Measurements from ENCODE around the gene MAPRE3.
A peak's percentile ranks its signal among the peaks of the same experiment; 100 is the strongest.

MAPRE3 gene

DNA sequence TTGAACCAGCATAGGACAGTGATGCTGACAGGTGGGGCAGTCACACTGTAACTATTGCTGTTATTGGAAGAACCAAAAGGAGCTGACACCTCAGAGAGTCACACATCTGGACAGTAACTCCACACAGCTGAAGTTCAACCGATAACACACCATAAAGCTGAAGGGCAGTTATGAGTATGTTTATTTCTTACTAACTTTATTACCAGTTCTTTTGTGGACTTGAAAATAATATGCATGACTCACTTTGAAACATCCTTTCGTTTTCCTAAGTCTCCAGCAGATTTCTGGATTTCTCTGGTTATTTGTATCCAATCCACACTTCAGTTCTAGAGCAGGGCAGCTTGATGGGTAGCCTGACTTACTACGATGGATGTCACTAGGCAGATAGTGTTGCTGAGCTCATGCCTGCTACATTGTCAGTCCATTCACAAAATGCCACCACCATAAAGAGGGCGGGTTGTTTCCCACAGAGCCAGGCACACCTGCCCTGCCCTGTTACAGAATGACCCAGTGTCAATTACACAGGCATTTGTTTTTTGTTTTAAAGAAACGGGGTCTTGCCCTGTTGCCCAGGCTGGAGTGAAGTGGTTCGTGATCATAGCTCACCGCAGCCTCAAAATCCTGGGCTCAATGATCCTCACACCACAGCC, 72.7 kb downstream of the MAPRE3 start:
- Histone ChIP-seq H3K4me1 (ENCODE audit: low read length) (peaks cover 41% of the 10 kb centered on the region), H3K36me3 (replicated peaks; ENCODE audit: low read depth, low read length) (peaks cover 54% of the 10 kb centered on the region), H3K27me3 (ENCODE audit: low read depth, low read length) (no peaks in the 10 kb centered on the region), H3K4me2 (ENCODE audit: low read length) (peak overlapping the region; percentile 81), H3K4me3 (ENCODE audit: low read length) (peak overlapping the region; percentile 57), H3K9ac (ENCODE audit: low read length) (no peak overlapping the region), H4K20me1 (ENCODE audit: insufficient read depth, low read length) (no peaks in the 10 kb centered on the region), H3K9me3 (ENCODE audit: insufficient read depth, low read length) (peaks cover 5% of the 10 kb centered on the region; the same call in 1 of the 2 replicates), H3K27ac (ENCODE audit: low read length) (peak overlapping the region; percentile 99), H2AFZ (ENCODE audit: low read depth, low read length) (no peak overlapping the region), H3K79me2 (ENCODE audit: low read length) (no peaks in the 10 kb centered on the region)
- TF ChIP-seq, protein P1, sequence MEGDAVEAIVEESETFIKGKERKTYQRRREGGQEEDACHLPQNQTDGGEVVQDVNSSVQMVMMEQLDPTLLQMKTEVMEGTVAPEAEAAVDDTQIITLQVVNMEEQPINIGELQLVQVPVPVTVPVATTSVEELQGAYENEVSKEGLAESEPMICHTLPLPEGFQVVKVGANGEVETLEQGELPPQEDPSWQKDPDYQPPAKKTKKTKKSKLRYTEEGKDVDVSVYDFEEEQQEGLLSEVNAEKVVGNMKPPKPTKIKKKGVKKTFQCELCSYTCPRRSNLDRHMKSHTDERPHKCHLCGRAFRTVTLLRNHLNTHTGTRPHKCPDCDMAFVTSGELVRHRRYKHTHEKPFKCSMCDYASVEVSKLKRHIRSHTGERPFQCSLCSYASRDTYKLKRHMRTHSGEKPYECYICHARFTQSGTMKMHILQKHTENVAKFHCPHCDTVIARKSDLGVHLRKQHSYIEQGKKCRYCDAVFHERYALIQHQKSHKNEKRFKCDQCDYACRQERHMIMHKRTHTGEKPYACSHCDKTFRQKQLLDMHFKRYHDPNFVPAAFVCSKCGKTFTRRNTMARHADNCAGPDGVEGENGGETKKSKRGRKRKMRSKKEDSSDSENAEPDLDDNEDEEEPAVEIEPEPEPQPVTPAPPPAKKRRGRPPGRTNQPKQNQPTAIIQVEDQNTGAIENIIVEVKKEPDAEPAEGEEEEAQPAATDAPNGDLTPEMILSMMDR (IDR thresholded peaks at IDR 0.05; ENCODE audit: low read depth, low read length): no peak
- no peak for TF ChIP-seq EZH2phosphoT487 (IDR thresholded peaks at IDR 0.05; ENCODE audit: low read depth)

DNA sequence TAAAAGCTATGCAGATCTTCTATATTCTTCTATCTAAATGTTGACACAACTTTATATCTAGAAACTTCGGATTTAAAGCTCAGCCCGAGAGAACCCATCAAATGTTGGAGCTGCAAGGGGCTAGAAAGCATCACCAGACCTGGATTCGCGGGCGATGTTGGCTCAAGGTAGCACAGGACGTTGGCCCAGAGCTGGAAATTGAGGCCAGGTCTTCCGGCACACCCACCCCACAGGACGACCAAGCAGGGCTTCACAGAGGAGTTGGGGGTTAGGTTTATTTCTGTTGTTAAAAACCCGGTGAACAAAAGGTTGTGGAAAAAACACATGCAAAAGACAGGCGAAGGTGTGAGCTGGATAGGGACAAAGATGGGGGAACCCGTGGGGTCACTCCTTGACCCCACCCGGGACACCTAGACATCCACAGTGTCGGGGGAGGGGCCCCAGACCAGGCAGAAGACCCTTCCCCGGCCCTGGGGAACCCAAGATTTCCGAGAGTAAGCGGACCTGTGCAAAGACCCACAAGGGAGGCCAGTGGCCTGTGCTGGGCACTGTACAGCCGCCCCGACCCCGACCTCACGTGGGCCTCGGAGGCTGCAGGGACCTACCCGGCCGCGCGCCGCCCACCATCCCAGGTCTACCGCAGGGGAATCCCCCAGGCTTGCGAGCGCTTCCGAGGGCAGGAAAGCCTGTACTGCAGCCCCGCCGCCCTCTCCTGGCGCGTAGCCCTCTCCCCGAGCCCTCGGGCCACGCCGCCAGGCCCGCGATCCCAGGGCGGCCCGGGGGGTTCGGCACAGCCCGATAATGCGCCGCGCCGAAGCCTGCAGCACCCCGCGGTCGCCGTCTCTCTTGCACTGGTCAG, 79.2 kb downstream of the MAPRE3 start:
- Histone ChIP-seq H4K20me1 (ENCODE audit: insufficient read depth, low read length) (no peaks in the 10 kb centered on the region), H3K27me3 (ENCODE audit: low read depth, low read length) (no peaks in the 10 kb centered on the region), H3K4me3 (ENCODE audit: low read length) (peak overlapping the region; percentile 91), H3K27ac (ENCODE audit: low read length) (peak overlapping the region; percentile 95), H3K9ac (ENCODE audit: low read length) (peak overlapping the region; percentile 96), H3K4me1 (ENCODE audit: low read length) (peaks cover 14% of the 10 kb centered on the region), H3K4me2 (ENCODE audit: low read length) (peak overlapping the region; percentile 93), H2AFZ (ENCODE audit: low read depth, low read length) (peak overlapping the region; percentile 77), H3K36me3 (replicated peaks; ENCODE audit: low read depth, low read length) (peaks cover 3% of the 10 kb centered on the region), H3K79me2 (ENCODE audit: low read length) (no peaks in the 10 kb centered on the region), H3K9me3 (ENCODE audit: insufficient read depth, low read length) (no peaks in the 10 kb centered on the region)
- TF ChIP-seq, protein P1 (IDR thresholded peaks at IDR 0.05; ENCODE audit: low read depth, low read length): no peak
- no peak for TF ChIP-seq EZH2phosphoT487 (IDR thresholded peaks at IDR 0.05; ENCODE audit: low read depth)

DNA sequence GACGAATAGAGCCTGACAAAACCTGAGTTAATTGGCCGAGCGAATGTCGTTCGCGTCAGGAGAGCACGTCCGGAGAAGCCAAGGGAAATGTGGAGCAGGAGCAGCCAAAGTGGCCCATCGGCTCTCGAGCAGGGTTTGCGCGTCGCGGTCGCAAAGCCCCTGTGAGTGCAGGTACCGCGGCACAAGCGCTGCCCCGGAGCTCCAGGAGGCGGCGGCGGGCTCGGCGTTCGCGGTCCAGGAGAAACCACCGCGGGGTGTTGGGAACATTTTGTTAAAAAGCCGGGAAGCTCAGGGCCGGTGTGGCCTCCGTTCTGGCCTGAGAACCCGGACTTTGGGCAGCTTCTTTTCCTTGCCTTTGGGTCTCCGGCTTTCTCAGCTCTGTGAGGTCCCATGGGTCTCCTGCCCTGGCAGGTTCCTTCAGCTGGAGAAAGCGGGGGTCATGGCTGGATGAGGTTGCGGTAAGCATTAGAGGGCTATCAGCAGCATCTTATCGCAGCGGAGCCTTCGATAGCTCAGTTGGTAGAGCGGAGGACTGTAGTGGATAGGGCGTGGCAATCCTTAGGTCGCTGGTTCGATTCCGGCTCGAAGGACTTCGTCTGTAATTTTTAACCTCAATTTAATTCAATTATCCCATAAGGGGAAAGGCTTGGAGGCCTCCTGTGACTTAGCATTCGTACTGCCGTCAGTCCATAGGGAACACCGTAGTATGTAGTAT, 80.0 kb downstream of the MAPRE3 start:
- no peaks in the 10 kb centered on the region for H3K9me3 ChIP-seq (ENCODE audit: insufficient read depth, low read length)
- peak overlapping the region; percentile 95 for H3K27ac ChIP-seq (ENCODE audit: low read length)
- H3K4me1 ChIP-seq (ENCODE audit: low read length): peaks cover 14% of the 10 kb centered on the region
- peaks cover 8% of the 10 kb centered on the region for H3K36me3 ChIP-seq (replicated peaks; ENCODE audit: low read depth, low read length)
- peak overlapping the region; percentile 77 for H2AFZ ChIP-seq (ENCODE audit: low read depth, low read length)
- no peaks in the 10 kb centered on the region for H3K79me2 ChIP-seq (ENCODE audit: low read length)
- no peaks in the 10 kb centered on the region for H4K20me1 ChIP-seq (ENCODE audit: insufficient read depth, low read length)
- H3K27me3 ChIP-seq (ENCODE audit: low read depth, low read length): no peaks in the 10 kb centered on the region
- H3K4me2 ChIP-seq (ENCODE audit: low read length): peak overlapping the region; percentile 99
- peak overlapping the region; percentile 91 for H3K4me3 ChIP-seq (ENCODE audit: low read length)
- TF ChIP-seq, protein P1 (IDR thresholded peaks at IDR 0.05; ENCODE audit: low read depth, low read length): no peak
- TF ChIP-seq EZH2phosphoT487 (IDR thresholded peaks at IDR 0.05; ENCODE audit: low read depth): no peak
- peak overlapping the region; percentile 96 for H3K9ac ChIP-seq (ENCODE audit: low read length)
